ENCODE data around the gene MED12L. TPM values are rescaled to one million over a fixed set of nuclear protein-coding genes. Genes with fewer than 3 reads are reported as not detected.

Gene MED12L
- total RNA-seq, 1 experiment from 2014 or later: 3.0 TPM

DNA sequence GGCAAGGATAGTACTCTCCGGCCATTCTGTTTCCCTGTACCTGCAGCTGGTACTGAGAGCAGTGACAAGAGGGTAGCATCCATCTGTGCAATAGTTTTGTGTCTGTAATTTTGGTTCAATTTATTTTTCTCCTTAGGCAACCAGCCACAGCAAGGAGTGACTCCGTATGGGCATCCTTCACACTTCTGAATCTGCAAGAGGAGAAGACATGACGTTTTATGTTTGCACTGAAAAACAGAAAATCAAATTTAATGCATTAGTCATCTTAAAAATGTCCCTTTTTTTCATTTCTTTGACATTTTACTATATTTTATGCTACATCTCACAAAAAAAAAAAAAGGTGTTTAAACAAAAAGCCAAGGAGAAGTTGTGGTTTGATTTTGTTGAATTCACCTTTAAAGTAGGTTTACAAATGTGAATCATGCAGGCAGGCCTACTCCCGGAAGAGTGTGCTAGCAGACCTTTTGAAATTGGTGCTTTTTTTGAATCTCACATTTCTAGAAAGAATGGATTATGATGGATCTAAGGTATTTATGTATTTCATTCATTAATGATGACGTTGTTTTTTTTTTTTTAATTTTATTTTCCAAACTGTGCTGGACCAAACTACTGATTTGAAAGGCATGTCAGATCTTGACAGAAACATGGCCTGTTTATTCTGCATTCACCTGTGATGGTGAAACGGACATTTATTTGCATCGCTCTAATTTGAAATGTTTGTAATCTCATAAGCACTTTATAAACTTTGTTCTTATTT is 347.3 kb downstream of the MED12L start:
- Histone ChIP-seq H2AFZ (no peak overlapping the region), H3K4me1 (replicated peaks; ENCODE audit: insufficient read depth) (peaks cover 10% of the 10 kb centered on the region; the same call in 1 of the 2 replicates), H4K20me1 (ENCODE audit: insufficient read depth) (no peaks in the 10 kb centered on the region), H3K27ac (no peak overlapping the region), H3K9me3 (ENCODE audit: insufficient read depth, low read depth) (no peaks in the 10 kb centered on the region), H3K9me2 (ENCODE audit: insufficient read depth) (peaks cover 3% of the 10 kb centered on the region; the same call in 1 of the 2 replicates), H3K4me3 (no peak overlapping the region), H3F3A (ENCODE audit: insufficient read depth, low read depth) (0 out of 2 replicates have a peak, but pooled peaks cover 6% of the 10 kb centered on the region), H3K79me2 (ENCODE audit: low read depth) (no peaks in the 10 kb centered on the region), H3K4me2 (no peak overlapping the region), H3K36me3 (ENCODE audit: low read depth) (no peaks in the 10 kb centered on the region), H3K27me3 (ENCODE audit: insufficient read depth, low read depth) (no peaks in the 10 kb centered on the region)
- intact Hi-C loops (cut with micrococcal nuclease; ENCODE audit: unreplicated experiment): no loop called here
- POLR2A ChIA-PET (ENCODE audit: unreplicated experiment): no interaction called here
- CTCF ChIA-PET: no interaction called here
- no peak for DNase-seq
- BruUV-seq (replicated peaks): no TSS peak
- TF ChIP-seq CTCF (conservative IDR thresholded peaks at IDR 0.05) (no peak), EZH2 (IDR thresholded peaks at IDR 0.05; ENCODE audit: low read depth) (no peak)

GRCh38 chr3:151434151-151434890 is 348.9 kb downstream of the MED12L start:
- TF ChIP-seq CTCF (conservative IDR thresholded peaks at IDR 0.05) (no peak), EZH2 (IDR thresholded peaks at IDR 0.05; ENCODE audit: low read depth) (no peak)
- Histone ChIP-seq H4K20me1 (ENCODE audit: insufficient read depth) (no peaks in the 10 kb centered on the region), H3K79me2 (ENCODE audit: low read depth) (no peaks in the 10 kb centered on the region), H3K9me3 (ENCODE audit: insufficient read depth, low read depth) (no peaks in the 10 kb centered on the region), H3K4me3 (no peak overlapping the region), H3K4me1 (replicated peaks; ENCODE audit: insufficient read depth) (peaks cover 10% of the 10 kb centered on the region; the same call in 1 of the 2 replicates), H3K27me3 (ENCODE audit: insufficient read depth, low read depth) (no peaks in the 10 kb centered on the region), H3K27ac (peak overlapping the region; percentile 20; the same call in 1 of the 2 replicates), H3K36me3 (ENCODE audit: low read depth) (no peaks in the 10 kb centered on the region), H3K9me2 (ENCODE audit: insufficient read depth) (no peaks in the 10 kb centered on the region), H3F3A (ENCODE audit: insufficient read depth, low read depth) (0 out of 2 replicates have a peak, but pooled peaks cover 6% of the 10 kb centered on the region), H2AFZ (no peak overlapping the region), H3K4me2 (peak overlapping the region; percentile 8; the same call in 1 of the 2 replicates)
- peak in 1 of 2 experiments; percentile 71 for DNase-seq
- no TSS peak for BruUV-seq (replicated peaks)
- intact Hi-C loops (cut with micrococcal nuclease; ENCODE audit: unreplicated experiment): no loop called here
- CTCF ChIA-PET: interaction anchor here (0.6 kb wide), 1 partner anchor 1031 kb away, joined by 7 read pairs; no protein-coding TSS in a partner anchor
- POLR2A ChIA-PET (ENCODE audit: unreplicated experiment): interaction anchor here (0.6 kb wide), 1 partner anchor 385 kb away, joined by 3 read pairs; no protein-coding TSS in a partner anchor

GRCh38 chr3:151436675-151437446 is 351.4 kb downstream of the MED12L start:
- BruUV-seq (replicated peaks): no TSS peak
- intact Hi-C loops (cut with micrococcal nuclease; ENCODE audit: unreplicated experiment): loop anchor here (5.0 kb wide), 1 partner anchor 1085 kb away; no protein-coding TSS in a partner anchor
- POLR2A ChIA-PET (ENCODE audit: unreplicated experiment): no interaction called here
- peaks cover 10% of the 10 kb centered on the region; the same call in 1 of the 2 replicates for H3K4me1 ChIP-seq (replicated peaks; ENCODE audit: insufficient read depth)
- no peaks in the 10 kb centered on the region for H4K20me1 ChIP-seq (ENCODE audit: insufficient read depth)
- DNase-seq: no peak
- H3K9me3 ChIP-seq (ENCODE audit: insufficient read depth, low read depth): no peaks in the 10 kb centered on the region
- no peak overlapping the region for H3K4me3 ChIP-seq
- no peaks in the 10 kb centered on the region for H3K9me2 ChIP-seq (ENCODE audit: insufficient read depth)
- no peak overlapping the region for H3K4me2 ChIP-seq
- no peak overlapping the region for H2AFZ ChIP-seq
- H3K27ac ChIP-seq: no peak overlapping the region
- H3F3A ChIP-seq (ENCODE audit: insufficient read depth, low read depth): 0 out of 2 replicates have a peak, but pooled peaks cover 6% of the 10 kb centered on the region
- TF ChIP-seq EZH2 (IDR thresholded peaks at IDR 0.05; ENCODE audit: low read depth) (no peak), CTCF (conservative IDR thresholded peaks at IDR 0.05) (no peak)
- no peaks in the 10 kb centered on the region for H3K36me3 ChIP-seq (ENCODE audit: low read depth)
- no peaks in the 10 kb centered on the region for H3K27me3 ChIP-seq (ENCODE audit: insufficient read depth, low read depth)
- no peaks in the 10 kb centered on the region for H3K79me2 ChIP-seq (ENCODE audit: low read depth)
- CTCF ChIA-PET: no interaction called here
